Sigmoid colon (tissue), 4 donors: ENCODE measurements around the gene PEAK1.

Experiments used
- POLR2AphosphoS5 ChIP-seq, 4 donors: sonication (generic); formaldehyde crosslinking; IDR thresholded peaks; one replicate each; pipeline ENCODE4 v1.6.1; 2017; ENCODE audit warnings: antibody characterized with exemption in 4 of 4
- TF ChIP-seq, protein P1 (sequence below), 4 experiments: fragments of 450-650 bp in 3 of 4; fragments of 200-600 bp in 1 of 4; IDR thresholded peaks; one replicate each; pipeline ENCODE4 v1.5.1; 2016 to 2019; ENCODE audit warnings: antibody characterized with exemption in 4 of 4, mild to moderate bottlenecking in 3 of 4, moderate library complexity in 2 of 4

DNA sequence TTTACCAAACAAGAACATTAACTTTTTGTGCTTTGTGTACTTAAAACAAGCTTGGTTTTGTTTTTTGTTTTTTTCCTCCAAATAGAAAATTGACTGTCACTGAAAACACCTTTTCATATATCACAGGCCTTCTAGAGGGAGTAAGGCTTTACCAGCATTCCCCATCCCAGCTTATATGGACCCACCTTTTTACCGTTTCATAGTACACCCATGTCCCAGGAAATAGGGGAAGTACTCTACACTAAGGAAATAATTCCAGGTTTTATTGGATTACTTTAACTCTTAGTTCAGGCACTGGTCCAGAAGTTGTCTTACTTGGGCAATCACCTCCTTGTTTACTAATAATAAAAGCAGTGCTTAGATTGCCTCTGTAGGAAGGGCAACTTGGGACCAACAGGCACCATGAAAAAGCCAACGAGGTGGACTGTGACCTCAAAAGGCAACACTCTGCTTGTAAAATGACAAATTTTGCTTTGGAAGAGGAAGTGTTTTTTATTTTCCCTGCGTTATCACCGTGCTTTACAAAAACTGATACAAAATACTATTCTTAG lies 27.0 kb upstream of the PEAK1 start:
- TF ChIP-seq, protein P1, sequence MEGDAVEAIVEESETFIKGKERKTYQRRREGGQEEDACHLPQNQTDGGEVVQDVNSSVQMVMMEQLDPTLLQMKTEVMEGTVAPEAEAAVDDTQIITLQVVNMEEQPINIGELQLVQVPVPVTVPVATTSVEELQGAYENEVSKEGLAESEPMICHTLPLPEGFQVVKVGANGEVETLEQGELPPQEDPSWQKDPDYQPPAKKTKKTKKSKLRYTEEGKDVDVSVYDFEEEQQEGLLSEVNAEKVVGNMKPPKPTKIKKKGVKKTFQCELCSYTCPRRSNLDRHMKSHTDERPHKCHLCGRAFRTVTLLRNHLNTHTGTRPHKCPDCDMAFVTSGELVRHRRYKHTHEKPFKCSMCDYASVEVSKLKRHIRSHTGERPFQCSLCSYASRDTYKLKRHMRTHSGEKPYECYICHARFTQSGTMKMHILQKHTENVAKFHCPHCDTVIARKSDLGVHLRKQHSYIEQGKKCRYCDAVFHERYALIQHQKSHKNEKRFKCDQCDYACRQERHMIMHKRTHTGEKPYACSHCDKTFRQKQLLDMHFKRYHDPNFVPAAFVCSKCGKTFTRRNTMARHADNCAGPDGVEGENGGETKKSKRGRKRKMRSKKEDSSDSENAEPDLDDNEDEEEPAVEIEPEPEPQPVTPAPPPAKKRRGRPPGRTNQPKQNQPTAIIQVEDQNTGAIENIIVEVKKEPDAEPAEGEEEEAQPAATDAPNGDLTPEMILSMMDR (IDR thresholded peaks at IDR 0.05) = no peak
- no peak for TF ChIP-seq POLR2AphosphoS5 (IDR thresholded peaks at IDR 0.05)
